HG03575 (cell line): Measurements from ENCODE around the gene PHOX2B.

Experiments used
- ATAC-seq: cut with Tn5 transposase; IDR thresholded peaks from one replicate; pipeline ENCODE4 v1.9.1; 2021; ENCODE audit not compliant: unreplicated experiment, insufficient number of reproducible peaks, low FRiP score; ENCODE audit errors: extremely low read depth

The PHOX2B gene

GRCh38 chr4:41748571-41749475 lies at the start of gene PHOX2B:
PHOX2B (minus strand) TSS chr4:41748725; CDS start chr4:41748610, 115 bp downstream.
- no peak for ATAC-seq

- ATAC-seq, result no peak
These were observed 48.7 kb upstream of the PHOX2B start for GRCh38 chr4:41797260-41797659.

- no peak for ATAC-seq
These were observed 48.2 kb upstream of the PHOX2B start for GRCh38 chr4:41796545-41797210.

DNA sequence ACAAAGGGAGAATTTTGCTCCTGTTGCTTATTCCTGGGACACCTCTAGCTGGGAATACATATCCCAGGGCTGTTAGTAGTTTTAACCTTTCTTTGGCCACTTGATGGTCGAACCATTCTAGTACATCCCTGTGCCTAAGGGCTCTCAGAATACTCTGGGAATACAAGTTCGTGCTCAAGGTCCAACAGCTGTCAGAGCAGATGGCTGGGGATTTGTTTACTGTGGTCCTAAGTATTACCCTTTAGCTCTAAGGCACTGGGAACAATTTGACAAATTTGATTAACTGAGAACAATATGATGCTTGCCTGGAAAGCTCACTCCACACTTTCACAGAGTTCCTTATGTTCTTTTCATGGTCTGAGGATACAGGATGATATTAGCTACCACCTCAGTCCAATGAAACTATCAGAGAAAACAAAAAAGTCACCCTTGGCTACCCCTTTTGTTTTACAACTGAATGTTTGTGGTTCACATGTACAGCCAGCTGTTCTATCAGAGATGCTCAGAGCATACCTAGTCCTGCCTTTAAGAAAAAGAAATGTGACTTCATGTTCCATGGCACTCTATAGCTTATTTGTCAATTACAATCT lies 47.4 kb upstream of the PHOX2B start:
- ATAC-seq, result no peak

- no peak for ATAC-seq
These were observed 43.6 kb upstream of the PHOX2B start for GRCh38 chr4:41792166-41792565.

DNA sequence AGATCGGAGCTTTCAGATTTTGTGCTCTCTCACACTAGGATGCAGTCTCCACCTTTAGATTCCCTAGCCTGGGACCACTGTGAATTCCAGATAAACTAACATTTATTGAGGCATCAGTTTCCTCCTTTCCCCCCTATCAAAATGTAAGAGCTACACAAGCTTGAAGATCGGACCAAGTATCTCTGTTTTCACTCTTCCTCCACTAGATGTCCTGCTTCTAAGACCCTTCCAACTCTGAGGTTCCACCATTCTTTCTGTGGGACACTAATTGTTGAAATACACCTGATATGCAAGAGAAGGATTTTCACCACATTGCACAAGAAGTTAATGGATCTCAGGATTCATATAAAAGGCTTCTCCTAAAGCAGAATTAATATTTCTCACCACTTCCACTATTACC lies 43.0 kb upstream of the PHOX2B start:
- no peak for ATAC-seq

- no peak for ATAC-seq
These were observed 39.4 kb upstream of the PHOX2B start for GRCh38 chr4:41787931-41788330.

GRCh38 chr4:41785665-41786064 lies 37.1 kb upstream of the PHOX2B start:
- no peak for ATAC-seq

DNA sequence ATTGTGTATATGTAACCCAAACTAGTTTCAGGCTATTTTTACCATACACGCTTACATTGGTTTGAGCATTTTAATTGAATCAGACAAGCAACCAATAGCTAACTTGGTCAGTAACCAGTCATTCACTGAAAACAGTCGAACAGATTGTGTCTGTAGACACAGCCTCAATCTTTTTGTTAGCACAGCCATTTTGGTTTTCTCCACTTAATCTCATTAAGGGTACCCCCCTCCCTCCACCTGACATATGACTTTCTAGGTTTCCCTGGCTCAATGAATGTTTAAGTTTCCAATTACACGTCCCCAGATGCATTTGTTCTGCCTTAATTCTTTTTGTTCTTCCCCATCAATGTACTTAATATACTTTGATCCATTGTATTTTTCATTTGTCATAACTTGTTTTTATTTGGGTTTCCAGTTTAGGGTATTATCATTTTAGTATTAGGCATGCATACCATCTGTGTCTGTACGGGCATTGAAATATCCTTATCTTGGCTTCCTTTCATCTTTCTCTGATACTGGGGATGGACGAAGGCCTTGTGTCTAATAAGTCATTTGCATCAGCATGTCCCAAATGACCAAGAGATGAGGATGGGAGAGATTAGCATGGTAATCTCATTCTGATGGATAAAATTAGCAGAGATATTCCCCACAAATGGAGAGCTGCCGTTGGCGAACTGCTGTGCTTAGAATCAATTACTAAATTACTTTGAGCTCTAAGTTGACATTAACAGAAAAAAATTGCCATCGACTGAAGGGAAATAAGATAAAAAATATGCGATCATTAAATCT lies 35.9 kb upstream of the PHOX2B start:
- ATAC-seq, result no peak

GRCh38 chr4:41776466-41776865 lies 27.9 kb upstream of the PHOX2B start:
- ATAC-seq, result no peak

GRCh38 chr4:41763729-41764128 lies 15.2 kb upstream of the PHOX2B start:
- ATAC-seq, result no peak

- ATAC-seq, result no peak
These were observed 10.4 kb upstream of the PHOX2B start for GRCh38 chr4:41758884-41759283.

GRCh38 chr4:41757521-41758156 lies 9.1 kb upstream of the PHOX2B start:
- ATAC-seq, result no peak

GRCh38 chr4:41753942-41754341 lies 5.4 kb upstream of the PHOX2B start:
- ATAC-seq, result no peak

- no peak for ATAC-seq
These were observed 3.7 kb upstream of the PHOX2B start for GRCh38 chr4:41752081-41752836.

DNA sequence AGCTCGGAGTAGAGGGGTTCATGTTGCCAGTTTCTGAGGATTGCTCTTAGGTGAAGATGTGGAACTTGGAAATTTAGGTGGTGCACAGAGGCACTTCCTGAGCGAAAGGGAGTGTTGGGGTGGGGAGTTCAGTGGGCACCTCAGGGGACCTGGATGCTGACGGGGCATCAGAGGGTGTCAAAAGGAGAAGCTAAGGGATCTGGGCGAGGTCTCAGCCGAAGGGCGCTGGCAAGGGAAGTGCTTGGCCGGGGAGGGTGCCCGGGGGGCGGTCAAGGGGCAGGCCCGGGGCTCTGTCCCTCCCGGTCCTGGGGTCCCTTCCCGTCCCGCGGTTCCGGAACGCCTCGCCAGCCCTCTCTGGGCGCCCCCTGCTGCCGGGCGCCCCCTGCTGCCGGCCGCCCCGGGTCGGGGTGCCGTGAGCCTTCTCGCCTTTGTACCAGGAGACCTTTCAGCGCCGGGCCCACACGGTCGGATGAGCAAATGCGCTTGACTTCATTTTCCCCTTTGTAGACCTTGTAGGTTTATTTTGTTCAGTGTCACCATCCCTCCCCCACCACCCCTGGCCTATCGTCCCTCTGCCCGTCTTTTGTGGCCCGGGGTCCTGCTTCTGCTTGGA lies 3.0 kb upstream of the PHOX2B start:
- no peak for ATAC-seq

- ATAC-seq, result no peak
These were observed 2.3 kb upstream of the PHOX2B start for GRCh38 chr4:41750626-41751448.
